Measurements from ENCODE around the gene CARD19.
"Not testable (repeated sequence)": the region's sequence is repeated elsewhere in the genome, so short reads cannot be mapped to it uniquely, and the experiment has no call there.

- not testable (repeated sequence) for TF ChIP-seq CTCF (IDR thresholded peaks at IDR 0.05); EZH2 (IDR thresholded peaks at IDR 0.05; ENCODE audit: borderline replicate concordance, insufficient read depth, low read depth, low read length, poor library complexity, severe bottlenecking)
Observed at GRCh38 chr9:93117521-93117920, 21.5 kb downstream of the CARD19 start.
